Left ventricle myocardium inferior (tissue), 1 donor: ENCODE results near the gene LRTM2. TPM values are rescaled to one million over a fixed set of nuclear protein-coding genes. Genes with fewer than 3 reads are reported as not detected.

Source experiments
- DNase-seq: peaks from one replicate; pipeline ENCODE4 v3.0.0-alpha.2; 2020
- H3K27ac ChIP-seq: fragments of 200-600 bp; replicated peaks from 2 replicates; pipeline ENCODE4 v1.8.0; 2021
- H3K27me3 ChIP-seq: fragments of 200-600 bp; 2 replicates; pipeline ENCODE4 v1.8.0; 2021; ENCODE audit warnings: low read depth
- H3K36me3 ChIP-seq: fragments of 200-600 bp; 2 replicates; pipeline ENCODE4 v1.8.0; 2021
- H3K4me1 ChIP-seq: fragments of 200-600 bp; 2 replicates; pipeline ENCODE4 v1.8.0; 2021
- H3K4me3 ChIP-seq: fragments of 200-600 bp; 2 replicates; pipeline ENCODE4 v1.8.0; 2021; ENCODE audit warnings: mild to moderate bottlenecking, moderate library complexity
- H3K9me3 ChIP-seq: fragments of 200-600 bp; replicated peaks from 2 replicates; pipeline ENCODE4 v1.8.0; 2021
- CTCF ChIP-seq: fragments of 200-600 bp; IDR thresholded peaks from 2 replicates; pipeline ENCODE4 v1.8.0; 2021; ENCODE audit warnings: antibody characterized with exemption, mild to moderate bottlenecking, borderline replicate concordance
- intact Hi-C: fragments of 100-400 bp; cut with micrococcal nuclease; formaldehyde crosslinking; loops from one replicate; pipeline ENCODE4 v1.11.0; 2022
- total RNA-seq: library from RNA; stranded (reverse); fragmentation: NEBNext Ultra II Directional; extraction: Animal tissue kit (Norgen Biotek cat#: 25700); gene quantifications from one replicate; pipeline ENCODE4 v1.2.1, GENCODE V29; 2021
- donor health status: DM: no; HTN: yes; CAD: no; lungs with severe emphysema.

LRTM2 gene
- total RNA-seq, 1 donor from 2014 or later, result not detected

GRCh38 chr12:1778911-1779310 is 41.5 kb upstream of the LRTM2 start:
- Histone ChIP-seq H3K4me1 (peaks cover 64% of the 10 kb centered on the region), H3K4me3 (no peak overlapping the region), H3K27ac (peak overlapping the region; percentile 47), H3K36me3 (peaks cover 24% of the 10 kb centered on the region), H3K27me3 (no peaks in the 10 kb centered on the region), H3K9me3 (no peaks in the 10 kb centered on the region)
- intact Hi-C loops, result no loop called here
- no peak for DNase-seq
- TF ChIP-seq CTCF, result no peak

GRCh38 chr12:1779783-1780182 is 40.6 kb upstream of the LRTM2 start:
- no peak for DNase-seq
- peaks cover 29% of the 10 kb centered on the region for H3K36me3 ChIP-seq
- H3K4me3 ChIP-seq, result no peak overlapping the region
- H3K9me3 ChIP-seq, result no peaks in the 10 kb centered on the region
- H3K4me1 ChIP-seq, result peaks cover 57% of the 10 kb centered on the region
- H3K27ac ChIP-seq, result peak overlapping the region; percentile 47
- intact Hi-C loops, result no loop called here
- H3K27me3 ChIP-seq, result no peaks in the 10 kb centered on the region
- no peak for TF ChIP-seq CTCF

GRCh38 chr12:1781772-1782171 is 38.6 kb upstream of the LRTM2 start:
- intact Hi-C loops, result no loop called here
- Histone ChIP-seq H3K4me3 (no peak overlapping the region), H3K36me3 (peaks cover 42% of the 10 kb centered on the region), H3K9me3 (no peaks in the 10 kb centered on the region), H3K27me3 (no peaks in the 10 kb centered on the region), H3K27ac (no peak overlapping the region), H3K4me1 (peaks cover 38% of the 10 kb centered on the region)
- no peak for DNase-seq
- TF ChIP-seq CTCF, result no peak

GRCh38 chr12:1782215-1782614 is 38.1 kb upstream of the LRTM2 start:
- no peak for TF ChIP-seq CTCF
- no peak overlapping the region for H3K27ac ChIP-seq
- no peak overlapping the region for H3K4me3 ChIP-seq
- H3K4me1 ChIP-seq, result peaks cover 36% of the 10 kb centered on the region
- peaks cover 46% of the 10 kb centered on the region for H3K36me3 ChIP-seq
- no peak for DNase-seq
- no peaks in the 10 kb centered on the region for H3K27me3 ChIP-seq
- intact Hi-C loops, result no loop called here
- H3K9me3 ChIP-seq, result no peaks in the 10 kb centered on the region

- no peak for TF ChIP-seq CTCF
- H3K4me1 ChIP-seq, result peaks cover 18% of the 10 kb centered on the region
- no peak overlapping the region for H3K27ac ChIP-seq
- no peak for DNase-seq
- H3K9me3 ChIP-seq, result no peaks in the 10 kb centered on the region
- intact Hi-C loops, result no loop called here
- H3K36me3 ChIP-seq, result peaks cover 40% of the 10 kb centered on the region
- no peaks in the 10 kb centered on the region for H3K27me3 ChIP-seq
- H3K4me3 ChIP-seq, result no peak overlapping the region
Observed at GRCh38 chr12:1787714-1788113, 32.7 kb upstream of the LRTM2 start.

GRCh38 chr12:1790444-1790843 is 29.9 kb upstream of the LRTM2 start:
- peak overlapping the region; percentile 4 for H3K27ac ChIP-seq
- DNase-seq, result no peak
- no peaks in the 10 kb centered on the region for H3K27me3 ChIP-seq
- peaks cover 40% of the 10 kb centered on the region for H3K4me1 ChIP-seq
- no peak overlapping the region for H3K4me3 ChIP-seq
- intact Hi-C loops, result no loop called here
- H3K36me3 ChIP-seq, result peaks cover 25% of the 10 kb centered on the region
- TF ChIP-seq CTCF, result no peak
- no peaks in the 10 kb centered on the region for H3K9me3 ChIP-seq
